Neuronal stem cell (in vitro differentiated cells): Measurements from ENCODE around the gene ARHGEF1.
A peak's percentile ranks its signal among the peaks of the same experiment; 100 is the strongest.

ENCODE experiments used
- DNase-seq: peaks from one replicate; pipeline ENCODE4 v3.0.0-alpha.2; 2013; ENCODE audit warnings: low spot score
- H2AFZ ChIP-seq: one replicate; pipeline ENCODE4 v1.6.1; 2013; ENCODE audit warnings: mild to moderate bottlenecking, low read length, inconsistent platforms
- H2AK5ac ChIP-seq: 2 replicates; pipeline ENCODE4 v1.6.1; 2013; ENCODE audit warnings: low read depth, mild to moderate bottlenecking, inconsistent platforms, low read length, moderate library complexity, mixed read lengths
- H2BK120ac ChIP-seq: 2 replicates; pipeline ENCODE4 v1.6.1; 2013; ENCODE audit warnings: low read depth, mild to moderate bottlenecking, inconsistent platforms, low read length, moderate library complexity, mixed read lengths
- H2BK12ac ChIP-seq: one replicate; pipeline ENCODE4 v1.6.1; 2013; ENCODE audit warnings: low read length, inconsistent platforms
- H2BK15ac ChIP-seq: 2 replicates; pipeline ENCODE4 v1.6.1; 2013; ENCODE audit warnings: mild to moderate bottlenecking, low read length, inconsistent platforms, mixed read lengths
- H2BK5ac ChIP-seq: one replicate; pipeline ENCODE4 v1.6.1; 2013; ENCODE audit warnings: inconsistent platforms, mild to moderate bottlenecking, low read length, moderate library complexity
- H3K14ac ChIP-seq: one replicate; pipeline ENCODE4 v1.6.1; 2013; ENCODE audit warnings: low read length, inconsistent platforms
- H3K18ac ChIP-seq: 2 replicates; pipeline ENCODE4 v1.6.1; 2013; ENCODE audit warnings: low read length, inconsistent platforms
- H3K23ac ChIP-seq: 2 replicates; pipeline ENCODE4 v1.6.1; 2013; ENCODE audit warnings: low read depth, mild to moderate bottlenecking, mixed read lengths, low read length, inconsistent platforms; ENCODE audit not compliant: poor library complexity
- H3K27ac ChIP-seq: replicated peaks from 3 replicates; pipeline ENCODE4 v1.5.1; 2013; ENCODE audit warnings: low read length, inconsistent platforms
- H3K27me3 ChIP-seq, 3 experiments: 2 replicates each; pipeline ENCODE4 v1.6.1; 2013; ENCODE audit warnings: low read length in 3 of 3, mild to moderate bottlenecking in 2 of 3, inconsistent platforms in 1 of 3, low read depth in 1 of 3, mixed read lengths in 1 of 3, moderate library complexity in 1 of 3; ENCODE audit not compliant: control insufficient read depth in 3 of 3, insufficient read depth in 3 of 3
- H3K36me3 ChIP-seq, 2 donors: replicated peaks in 1 of 2; 2 replicates each; pipeline ENCODE4 v1.6.1; 2013; ENCODE audit warnings: low read length in 2 of 2; ENCODE audit not compliant: control insufficient read depth in 2 of 2, insufficient read depth in 2 of 2
- H3K4ac ChIP-seq: 2 replicates; pipeline ENCODE4 v1.6.1; 2013; ENCODE audit warnings: inconsistent platforms, mild to moderate bottlenecking, low read length, moderate library complexity
- H3K4me1 ChIP-seq, 2 donors: 1 replicate in 1 of 2; 2 replicates in 1 of 2; pipeline ENCODE4 v1.6.1; 2013; ENCODE audit warnings: low read length in 2 of 2, low read depth in 1 of 2; ENCODE audit not compliant: control insufficient read depth in 2 of 2, insufficient read depth in 1 of 2
- H3K4me2 ChIP-seq: one replicate; pipeline ENCODE4 v1.6.1; 2013; ENCODE audit warnings: mild to moderate bottlenecking, low read length, inconsistent platforms; ENCODE audit not compliant: insufficient read depth, poor library complexity, severe bottlenecking
- H3K4me3 ChIP-seq, 2 donors: 2 replicates each; pipeline ENCODE4 v1.5.1; 2013; ENCODE audit warnings: low read length in 2 of 2, mild to moderate bottlenecking in 2 of 2, inconsistent platforms in 1 of 2, moderate library complexity in 1 of 2
- H3K79me1 ChIP-seq: one replicate; pipeline ENCODE4 v1.6.1; 2013; ENCODE audit warnings: low read depth, mild to moderate bottlenecking, inconsistent platforms, low read length, moderate library complexity
- H3K9ac ChIP-seq: one replicate; pipeline ENCODE4 v1.6.1; 2013; ENCODE audit warnings: mild to moderate bottlenecking, low read depth, low read length, inconsistent platforms; ENCODE audit not compliant: poor library complexity
- H3K9me3 ChIP-seq, 2 donors: replicated peaks in 1 of 2; 2 replicates each; pipeline versions ENCODE3 to v1.6.1; 2013; ENCODE audit warnings: low read length in 2 of 2, mild to moderate bottlenecking in 2 of 2, inconsistent platforms in 1 of 2, low read depth in 1 of 2, mixed read lengths in 1 of 2, moderate library complexity in 1 of 2; ENCODE audit not compliant: control insufficient read depth in 2 of 2, insufficient read depth in 1 of 2
- H4K8ac ChIP-seq: one replicate; pipeline ENCODE4 v1.6.1; 2013; ENCODE audit warnings: low read depth, mild to moderate bottlenecking, inconsistent platforms, low read length, moderate library complexity
- H4K91ac ChIP-seq: one replicate; pipeline ENCODE4 v1.6.1; 2013; ENCODE audit warnings: low read length, low read depth, mild to moderate bottlenecking, inconsistent platforms; ENCODE audit not compliant: poor library complexity
- WGBS, 2 donors: extraction: QIAGEN DNeasy Blood & Tissue Kit; methylation state at CpG; one replicate each; pipeline ENCODE4 v1.1.7; 2013; ENCODE audit warnings: missing lambda C conversion rate in 2 of 2, mixed read lengths in 1 of 2; ENCODE audit not compliant: insufficient read length in 2 of 2, insufficient replicate concordance in 1 of 2; ENCODE audit errors: extremely low coverage in 2 of 2; 5-methylcytosine and 5-hydroxymethylcytosine counted together

ARHGEF1 gene

GRCh38 chr19:41863209-41863931 is 19.6 kb upstream of the ARHGEF1 start:
- no peak overlapping the region for H2BK120ac ChIP-seq

GRCh38 chr19:41864374-41864773 is 18.6 kb upstream of the ARHGEF1 start:
- peak overlapping the region; percentile 2 for H3K9ac ChIP-seq
- H3K36me3 ChIP-seq, result peaks cover 68 to 84% of the 10 kb centered on the region in 2 donors
- H4K91ac ChIP-seq, result no peak overlapping the region
- H3K27me3 ChIP-seq, result no peaks in the 10 kb centered on the region
- H2BK5ac ChIP-seq, result no peak overlapping the region
- DNase-seq, result no peak
- no peak overlapping the region for H3K14ac ChIP-seq
- WGBS, 2 donors, result no CpG with 5 or more reads among the region's 5 CpGs
- H3K4ac ChIP-seq, result no peak overlapping the region
- H2AFZ ChIP-seq, result no peak overlapping the region
- H3K9me3 ChIP-seq, result no peaks in the 10 kb centered on the region
- no peak overlapping the region for H3K18ac ChIP-seq
- peak overlapping the region; percentile 34 for H3K23ac ChIP-seq
- H3K4me3 ChIP-seq, result peak overlapping the region in 1 of 2 donors; percentile 24
- no peak overlapping the region for H3K4me2 ChIP-seq
- H3K4me1 ChIP-seq, result peaks cover 16 to 19% of the 10 kb centered on the region in 2 donors
- no peak overlapping the region for H3K27ac ChIP-seq
- no peak overlapping the region for H2BK120ac ChIP-seq
- no peak overlapping the region for H4K8ac ChIP-seq
- no peak overlapping the region for H2BK12ac ChIP-seq
- no peak overlapping the region for H2BK15ac ChIP-seq
- no peak overlapping the region for H2AK5ac ChIP-seq
- H3K79me1 ChIP-seq, result peaks cover 31% of the 10 kb centered on the region

More at GRCh38 chr19:41863209-41863931, 19.6 kb upstream of the ARHGEF1 start:
- no CpG with 5 or more reads among the region's 11 CpGs for WGBS, 2 donors
- Histone ChIP-seq H3K4me3 (no peak overlapping the region), H3K23ac (no peak overlapping the region), H3K4me1 (peaks cover 16 to 21% of the 10 kb centered on the region in 2 donors), H2AFZ (no peak overlapping the region), H3K9me3 (no peaks in the 10 kb centered on the region), H3K27ac (no peak overlapping the region), H3K36me3 (peaks cover 58 to 74% of the 10 kb centered on the region in 2 donors), H3K4me2 (no peak overlapping the region), H3K79me1 (peaks cover 29% of the 10 kb centered on the region), H2BK12ac (no peak overlapping the region), H2AK5ac (no peak overlapping the region), H3K4ac (no peak overlapping the region), H2BK15ac (no peak overlapping the region), H3K9ac (no peak overlapping the region), H4K8ac (no peak overlapping the region), H3K14ac (no peak overlapping the region), H3K18ac (no peak overlapping the region), H4K91ac (no peak overlapping the region), H2BK5ac (no peak overlapping the region), H3K27me3 (no peaks in the 10 kb centered on the region)
- DNase-seq, result no peak

- no peak overlapping the region for H3K4ac ChIP-seq
- no peak overlapping the region for H3K4me2 ChIP-seq
- H3K9ac ChIP-seq, result no peak overlapping the region
- H2BK120ac ChIP-seq, result no peak overlapping the region
- H4K8ac ChIP-seq, result no peak overlapping the region
- H2AFZ ChIP-seq, result no peak overlapping the region
- H2BK15ac ChIP-seq, result no peak overlapping the region
- DNase-seq, result no peak
- no peak overlapping the region for H4K91ac ChIP-seq
- WGBS, 2 donors, result no CpG with 5 or more reads among the region's 3 CpGs
- no peak overlapping the region for H2BK12ac ChIP-seq
- H3K79me1 ChIP-seq, result peaks cover 23% of the 10 kb centered on the region
- no peak overlapping the region for H3K4me3 ChIP-seq
- no peak overlapping the region for H3K18ac ChIP-seq
- H3K14ac ChIP-seq, result no peak overlapping the region
- no peak overlapping the region for H2AK5ac ChIP-seq
- peaks cover 76 to 95% of the 10 kb centered on the region in 2 donors for H3K36me3 ChIP-seq
- H2BK5ac ChIP-seq, result peak overlapping the region; percentile 84
- no peak overlapping the region for H3K27ac ChIP-seq
- peak overlapping the region; percentile 4 for H3K23ac ChIP-seq
- no peaks in the 10 kb centered on the region for H3K27me3 ChIP-seq
- H3K9me3 ChIP-seq, result no peaks in the 10 kb centered on the region
- H3K4me1 ChIP-seq, result peaks cover 12 to 16% of the 10 kb centered on the region in 2 donors
Observed at GRCh38 chr19:41866284-41866683, 16.7 kb upstream of the ARHGEF1 start.

GRCh38 chr19:41868120-41868988 is 14.6 kb upstream of the ARHGEF1 start:
- H2AFZ ChIP-seq, result no peak overlapping the region
- no peak overlapping the region for H2BK5ac ChIP-seq
- no CpG with 5 or more reads among the region's 10 CpGs for WGBS, 2 donors
- no peak overlapping the region for H3K14ac ChIP-seq
- H3K4ac ChIP-seq, result no peak overlapping the region
- peaks cover 18% of the 10 kb centered on the region for H3K79me1 ChIP-seq
- no peak overlapping the region for H2BK120ac ChIP-seq
- H3K9ac ChIP-seq, result no peak overlapping the region
- H4K91ac ChIP-seq, result no peak overlapping the region
- peaks cover 0 to 3% of the 10 kb centered on the region in 2 donors for H3K4me1 ChIP-seq
- H3K27ac ChIP-seq, result no peak overlapping the region
- no peak overlapping the region for H3K4me3 ChIP-seq
- no peak overlapping the region for H4K8ac ChIP-seq
- H3K18ac ChIP-seq, result no peak overlapping the region
- H2BK15ac ChIP-seq, result no peak overlapping the region
- H3K23ac ChIP-seq, result no peak overlapping the region
- no peak overlapping the region for H2BK12ac ChIP-seq
- no peaks in the 10 kb centered on the region for H3K27me3 ChIP-seq
- no peak for DNase-seq
- H3K36me3 ChIP-seq, result peaks cover 66 to 85% of the 10 kb centered on the region in 2 donors
- no peaks in the 10 kb centered on the region for H3K9me3 ChIP-seq
- no peak overlapping the region for H3K4me2 ChIP-seq
- no peak overlapping the region for H2AK5ac ChIP-seq
